22Rv1 (cell line): ENCODE measurements around the gene P2RY11.

Experiments used
- CTCF ChIP-seq: fragments of 450-650 bp; IDR thresholded peaks from 2 replicates; pipeline ENCODE4 v1.5.1; 2017; ENCODE audit warnings: mild to moderate bottlenecking
- ZFX ChIP-seq: fragments of 450-650 bp; IDR thresholded peaks from 2 replicates; pipeline ENCODE4 v1.6.1; 2017; ENCODE audit warnings: antibody characterized with exemption, borderline replicate concordance

- TF ChIP-seq CTCF (no peak), ZFX (no peak)
Measured at GRCh38 chr19:10124429-10124828, 12.9 kb downstream of the P2RY11 start.
